GM12874 (cell line): ENCODE measurements around the gene PAK6.

Source experiments
- CTCF ChIP-seq: IDR thresholded peaks from 2 replicates; pipeline ENCODE4 v1.5.1; 2011; ENCODE audit warnings: low read depth, mild to moderate bottlenecking, control low read depth, low read length, moderate library complexity; ENCODE audit not compliant: insufficient read depth

The PAK6 gene

GRCh38 chr15:40219801-40220200 is 19.1 kb upstream of the PAK6 start:
- no peak for TF ChIP-seq CTCF

- TF ChIP-seq CTCF: no peak
These were observed 16.7 kb upstream of the PAK6 start for GRCh38 chr15:40222131-40222530.

- no peak for TF ChIP-seq CTCF
These were observed 12.1 kb upstream of the PAK6 start for GRCh38 chr15:40226736-40227135.

GRCh38 chr15:40229316-40229715 is 9.5 kb upstream of the PAK6 start:
- TF ChIP-seq CTCF: no peak

- TF ChIP-seq CTCF: no peak
These were observed 8.9 kb upstream of the PAK6 start for GRCh38 chr15:40229956-40230355.

- TF ChIP-seq CTCF: no peak
These were observed 6.2 kb upstream of the PAK6 start for GRCh38 chr15:40232625-40233070.

- TF ChIP-seq CTCF: no peak
These were observed 4.9 kb upstream of the PAK6 start for GRCh38 chr15:40233727-40234577.
